WTC11 (cell line): ENCODE results near the gene SLC24A3. TPM values are rescaled to one million over a fixed set of nuclear protein-coding genes. Genes with fewer than 3 reads are reported as not detected.

ENCODE experiments used
- ATAC-seq: fragments of 200-7000 bp; cut with Tn5 transposase; 2 replicates; pipeline ENCODE4 v1.10.0; 2021; ENCODE audit warnings: mild to moderate bottlenecking, moderate library complexity
- CTCF ChIA-PET: fragments of 300-600 bp; sonication (Branson Sonifier 250); formaldehyde crosslinking; loops from one replicate; lab custom pipeline; 2021; ENCODE audit warnings: antibody characterized with exemption; lab: Charles Lee
- POLR2A ChIA-PET: fragments of 350-600 bp; sonication (Branson Sonifier 250); formaldehyde crosslinking; loops from one replicate; lab custom pipeline; 2021; ENCODE audit warnings: antibody characterized with exemption; lab: Charles Lee
- DNase-seq: peaks from one replicate; pipeline ENCODE4 v3.0.0; 2021; ENCODE audit warnings: low spot score
- H3K27ac Mint-ChIP-seq: 2 replicates; pipeline ENCODE4 v1.8.0; 2021; ENCODE audit warnings: mixed read lengths
- H3K27me3 Mint-ChIP-seq: 2 replicates; pipeline ENCODE4 v1.8.0; 2021; ENCODE audit warnings: low read depth, mild to moderate bottlenecking, moderate library complexity, mixed read lengths
- H3K36me3 Mint-ChIP-seq: 2 replicates; pipeline ENCODE4 v1.8.0; 2021; ENCODE audit warnings: mixed read lengths
- H3K4me1 Mint-ChIP-seq: 2 replicates; pipeline ENCODE4 v1.8.0; 2022; ENCODE audit warnings: mixed read lengths
- H3K4me3 Mint-ChIP-seq: 2 replicates; pipeline ENCODE4 v1.8.0; 2021; ENCODE audit warnings: mild to moderate bottlenecking, moderate library complexity, mixed read lengths
- H3K9me3 Mint-ChIP-seq: 2 replicates; pipeline ENCODE4 v1.8.0; 2021; ENCODE audit warnings: mixed read lengths
- ATF3 ChIP-seq: sonication (generic); formaldehyde crosslinking; conservative IDR thresholded peaks from 2 replicates; pipeline ENCODE4 v1.8.1; 2022; ENCODE audit warnings: mild to moderate bottlenecking, missing genetic modification reagents
- CBFB ChIP-seq: sonication (generic); formaldehyde crosslinking; IDR thresholded peaks from 2 replicates; pipeline ENCODE4 v1.8.1; 2022; ENCODE audit warnings: mild to moderate bottlenecking, low read depth, missing genetic modification reagents
- CDX4 ChIP-seq: fragments of 250-450 bp; sonication (Bioruptor Pico); IDR thresholded peaks from 2 replicates; pipeline ENCODE4 v1.9.0; 2021; ENCODE audit warnings: moderate library complexity, mild to moderate bottlenecking, inconsistent platforms, borderline replicate concordance
- CREB1 ChIP-seq: sonication (generic); formaldehyde crosslinking; IDR thresholded peaks from 2 replicates; pipeline ENCODE4 v1.8.0; 2023; ENCODE audit warnings: mild to moderate bottlenecking, missing genetic modification reagents
- ELF4 ChIP-seq: sonication (generic); formaldehyde crosslinking; IDR thresholded peaks from 2 replicates; pipeline ENCODE4 v1.8.1; 2022; ENCODE audit warnings: low read depth, mild to moderate bottlenecking, moderate library complexity, missing genetic modification reagents
- FOXJ3 ChIP-seq: sonication (generic); formaldehyde crosslinking; IDR thresholded peaks from 2 replicates; pipeline ENCODE4 v1.9.0; 2021; ENCODE audit warnings: missing genetic modification reagents, mild to moderate bottlenecking, borderline replicate concordance
- FOXP1 ChIP-seq: sonication (generic); formaldehyde crosslinking; IDR thresholded peaks from 2 replicates; pipeline ENCODE4 v1.8.0; 2022; ENCODE audit warnings: missing genetic modification reagents, mild to moderate bottlenecking, moderate library complexity, borderline replicate concordance
- FOXP4 ChIP-seq: sonication (generic); formaldehyde crosslinking; IDR thresholded peaks from 2 replicates; pipeline ENCODE4 v1.8.0; 2022; ENCODE audit warnings: mild to moderate bottlenecking, missing genetic modification reagents
- KAT7 ChIP-seq: sonication (generic); formaldehyde crosslinking; IDR thresholded peaks from 2 replicates; pipeline ENCODE4 v1.8.1; 2023; ENCODE audit warnings: missing genetic modification reagents, mild to moderate bottlenecking, borderline replicate concordance
- MYBL2 ChIP-seq: sonication (generic); formaldehyde crosslinking; IDR thresholded peaks from 2 replicates; pipeline ENCODE4 v1.8.1; 2023; ENCODE audit warnings: mild to moderate bottlenecking, moderate library complexity, missing genetic modification reagents
- NFYB ChIP-seq: sonication (generic); formaldehyde crosslinking; conservative IDR thresholded peaks from 2 replicates; pipeline ENCODE4 v1.8.0; 2022; ENCODE audit warnings: low read depth, missing genetic modification reagents
- PRDM15 ChIP-seq: sonication (generic); formaldehyde crosslinking; IDR thresholded peaks from 2 replicates; pipeline ENCODE4 v1.8.0; 2022; ENCODE audit warnings: missing genetic modification reagents
- PRRX2 ChIP-seq: fragments of 250-450 bp; sonication (Bioruptor Pico); IDR thresholded peaks from 2 replicates; pipeline ENCODE4 v1.8.0; 2021; ENCODE audit warnings: mild to moderate bottlenecking
- SMAD4 ChIP-seq: sonication (generic); formaldehyde crosslinking; IDR thresholded peaks from 2 replicates; pipeline ENCODE4 v1.8.0; 2022; ENCODE audit warnings: mild to moderate bottlenecking, missing genetic modification reagents
- SOX15 ChIP-seq: fragments of 250-450 bp; sonication (Bioruptor Pico); IDR thresholded peaks from 2 replicates; pipeline ENCODE4 v1.9.0; 2021; ENCODE audit warnings: mild to moderate bottlenecking
- STAT6 ChIP-seq: sonication (generic); formaldehyde crosslinking; conservative IDR thresholded peaks from 2 replicates; pipeline ENCODE4 v1.8.1; 2023; ENCODE audit warnings: mild to moderate bottlenecking, low read depth, missing genetic modification reagents, moderate library complexity
- TEAD1 ChIP-seq: sonication (generic); formaldehyde crosslinking; IDR thresholded peaks from 2 replicates; pipeline ENCODE4 v1.8.0; 2022; ENCODE audit warnings: mild to moderate bottlenecking, missing genetic modification reagents
- TP53 ChIP-seq: sonication (generic); formaldehyde crosslinking; IDR thresholded peaks from 2 replicates; pipeline ENCODE4 v1.8.1; 2023; ENCODE audit warnings: mild to moderate bottlenecking, missing genetic modification reagents
- ZNF219 ChIP-seq: sonication (generic); formaldehyde crosslinking; IDR thresholded peaks from 2 replicates; pipeline ENCODE4 v1.8.0; 2023; ENCODE audit warnings: missing genetic modification reagents, mild to moderate bottlenecking, borderline replicate concordance
- ZNF232 ChIP-seq: sonication (generic); formaldehyde crosslinking; IDR thresholded peaks from 2 replicates; pipeline ENCODE4 v1.8.0; 2022; ENCODE audit warnings: mild to moderate bottlenecking, missing genetic modification reagents
- ZNF263 ChIP-seq: sonication (generic); formaldehyde crosslinking; IDR thresholded peaks from 2 replicates; pipeline ENCODE4 v1.8.1; 2022; ENCODE audit warnings: low read depth, mild to moderate bottlenecking, moderate library complexity, missing genetic modification reagents
- ZNF416 ChIP-seq: fragments of 250-450 bp; sonication (Bioruptor Pico); IDR thresholded peaks from 2 replicates; pipeline ENCODE4 v1.9.0; 2021; ENCODE audit warnings: mild to moderate bottlenecking, inconsistent platforms
- ZNF423 ChIP-seq: fragments of 250-450 bp; sonication (Bioruptor Pico); IDR thresholded peaks from 2 replicates; pipeline ENCODE4 v2.1.2; 2022; ENCODE audit warnings: mild to moderate bottlenecking, moderate library complexity
- total RNA-seq: library from RNA; stranded (reverse); gene quantifications from 3 replicates; pipeline ENCODE4 v1.2.3, GENCODE V29; 2021

Gene SLC24A3
- total RNA-seq, 1 experiment from 2014 or later = 5.7 TPM

GRCh38 chr20:19697415-19697814, 485.0 kb downstream of the SLC24A3 start:
- TF ChIP-seq FOXP1 (CRISPR knock-in tag) (no peak), PRDM15 (CRISPR knock-in tag) (no peak), CBFB (CRISPR knock-in tag) (no peak), ZNF219 (CRISPR knock-in tag) (no peak), FOXP4 (CRISPR knock-in tag) (no peak), CREB1 (no peak), ZNF416 (CRISPR knock-in tag) (no peak), FOXJ3 (no peak), ATF3 (CRISPR knock-in tag) (no peak), ZNF423 (no peak), KAT7 (CRISPR knock-in tag) (no peak), ZNF232 (CRISPR knock-in tag) (no peak)
- TF ChIP-seq, all 79 proteins: peak for 0
- peaks cover 24% of the 10 kb centered on the region for H3K9me3 Mint-ChIP-seq
- H3K27me3 Mint-ChIP-seq = no peaks in the 10 kb centered on the region; the same call in 1 of the 2 replicates
- DNase-seq (no peak), ATAC-seq (no peak)
- peaks cover 3% of the 10 kb centered on the region; the same call in 1 of the 2 replicates for H3K4me1 Mint-ChIP-seq
- POLR2A ChIA-PET = no interaction called here
- H3K27ac Mint-ChIP-seq = no peak overlapping the region
- H3K4me3 Mint-ChIP-seq = no peak overlapping the region
- CTCF ChIA-PET = no interaction called here
- peaks cover 16% of the 10 kb centered on the region for H3K36me3 Mint-ChIP-seq

GRCh38 chr20:19699180-19699971, 486.9 kb downstream of the SLC24A3 start:
- no peaks in the 10 kb centered on the region for H3K4me1 Mint-ChIP-seq
- CTCF ChIA-PET = no interaction called here
- no peak overlapping the region for H3K27ac Mint-ChIP-seq
- no peak overlapping the region for H3K4me3 Mint-ChIP-seq
- peaks cover 24% of the 10 kb centered on the region for H3K36me3 Mint-ChIP-seq
- DNase-seq (no peak), ATAC-seq (no peak)
- H3K9me3 Mint-ChIP-seq = peaks cover 34% of the 10 kb centered on the region
- POLR2A ChIA-PET = no interaction called here
- peaks cover 5% of the 10 kb centered on the region for H3K27me3 Mint-ChIP-seq
- TF ChIP-seq PRRX2 (CRISPR knock-in tag) (no peak), ATF3 (CRISPR knock-in tag) (no peak), ZNF416 (CRISPR knock-in tag) (no peak), CDX4 (CRISPR knock-in tag) (no peak), ZNF263 (CRISPR knock-in tag) (no peak), STAT6 (CRISPR knock-in tag) (no peak), SOX15 (no peak), SMAD4 (CRISPR knock-in tag) (no peak), KAT7 (CRISPR knock-in tag) (no peak), ELF4 (no peak), MYBL2 (CRISPR knock-in tag) (no peak), NFYB (no peak), TEAD1 (CRISPR knock-in tag) (no peak), CBFB (CRISPR knock-in tag) (no peak), TP53 (CRISPR knock-in tag) (no peak)
